ENCODE data around the gene PCIF1. TPM values are rescaled to one million over a fixed set of nuclear protein-coding genes. Genes with fewer than 3 reads are reported as not detected.
"Not testable (repeated sequence)": the region's sequence is repeated elsewhere in the genome, so short reads cannot be mapped to it uniquely, and the experiment has no call there.

PCIF1 gene
- total RNA-seq, 1 donor from 2014 or later = 55.7 TPM

DNA sequence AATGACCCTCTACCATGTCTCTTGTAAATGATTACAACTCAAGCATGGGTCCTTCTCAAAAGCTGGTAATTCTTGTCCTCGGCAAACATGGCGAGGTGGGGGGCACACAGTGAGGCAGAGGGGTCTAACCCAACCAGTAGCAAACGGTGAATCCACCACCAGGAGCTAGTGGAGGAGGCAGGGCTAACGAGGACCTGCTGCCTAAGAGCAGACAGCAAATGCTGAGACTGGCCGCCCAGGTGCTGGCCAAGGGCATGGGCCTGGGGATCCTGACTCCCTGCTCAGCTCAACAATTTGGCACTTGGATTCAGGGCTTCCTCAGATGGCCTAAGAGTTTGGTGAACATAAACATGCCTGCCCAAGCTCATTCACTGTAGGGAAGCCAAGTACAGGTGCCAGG is 18.4 kb downstream of the PCIF1 start:
- intact Hi-C loops (cut with micrococcal nuclease) = no loop called here
- Mint-ChIP-seq H3K4me1 (peaks cover 4% of the 10 kb centered on the region), H3K36me3 (ENCODE audit: low read depth) (peaks cover 77% of the 10 kb centered on the region), H3K9me3 (no peaks in the 10 kb centered on the region), H3K27ac (no peak overlapping the region), H3K4me3 (no peak overlapping the region), H3K27me3 (no peaks in the 10 kb centered on the region)
- DNase-seq = no peak
- ChIA-PET CTCF (interaction anchor here (0.8 to 1.4 kb wide), 2 partner anchors 9 to 17 kb away, joined by 3 read pairs; no protein-coding TSS in a partner anchor), POLR2A (interaction anchor here (0.9 to 1.2 kb wide), 6 partner anchors 11 to 62 kb away, joined by 3 to 6 read pairs (median 4); partner anchors contain the start of genes CTSA and NEURL2)
- TF ChIP-seq, protein P1, sequence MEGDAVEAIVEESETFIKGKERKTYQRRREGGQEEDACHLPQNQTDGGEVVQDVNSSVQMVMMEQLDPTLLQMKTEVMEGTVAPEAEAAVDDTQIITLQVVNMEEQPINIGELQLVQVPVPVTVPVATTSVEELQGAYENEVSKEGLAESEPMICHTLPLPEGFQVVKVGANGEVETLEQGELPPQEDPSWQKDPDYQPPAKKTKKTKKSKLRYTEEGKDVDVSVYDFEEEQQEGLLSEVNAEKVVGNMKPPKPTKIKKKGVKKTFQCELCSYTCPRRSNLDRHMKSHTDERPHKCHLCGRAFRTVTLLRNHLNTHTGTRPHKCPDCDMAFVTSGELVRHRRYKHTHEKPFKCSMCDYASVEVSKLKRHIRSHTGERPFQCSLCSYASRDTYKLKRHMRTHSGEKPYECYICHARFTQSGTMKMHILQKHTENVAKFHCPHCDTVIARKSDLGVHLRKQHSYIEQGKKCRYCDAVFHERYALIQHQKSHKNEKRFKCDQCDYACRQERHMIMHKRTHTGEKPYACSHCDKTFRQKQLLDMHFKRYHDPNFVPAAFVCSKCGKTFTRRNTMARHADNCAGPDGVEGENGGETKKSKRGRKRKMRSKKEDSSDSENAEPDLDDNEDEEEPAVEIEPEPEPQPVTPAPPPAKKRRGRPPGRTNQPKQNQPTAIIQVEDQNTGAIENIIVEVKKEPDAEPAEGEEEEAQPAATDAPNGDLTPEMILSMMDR (IDR thresholded peaks at IDR 0.05) = no peak
- no peak for ATAC-seq (ENCODE audit: low read depth)

DNA sequence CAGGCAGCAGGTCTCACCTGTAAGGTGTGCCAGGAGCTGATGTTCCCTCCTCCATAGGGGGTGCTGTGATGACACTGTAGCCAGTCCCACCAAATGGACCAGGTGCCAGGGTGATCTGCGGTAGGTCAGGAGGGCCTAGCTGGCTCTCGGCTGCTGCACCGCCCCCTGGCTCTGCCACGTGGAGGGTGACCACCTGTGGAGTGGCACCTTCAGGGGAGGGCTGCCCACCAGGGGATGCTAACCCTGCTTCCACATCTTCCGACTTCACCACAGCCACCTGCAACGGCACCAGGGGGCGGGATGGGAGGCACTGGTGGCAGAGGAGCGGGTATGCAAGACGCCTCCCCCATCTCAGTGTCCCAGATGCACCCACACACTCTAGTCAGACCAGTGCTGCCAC is 19.2 kb downstream of the PCIF1 start:
- TF ChIP-seq, protein P1 (IDR thresholded peaks at IDR 0.05) = no peak
- Mint-ChIP-seq H3K27me3 (no peaks in the 10 kb centered on the region), H3K36me3 (ENCODE audit: low read depth) (peaks cover 76% of the 10 kb centered on the region), H3K4me3 (no peak overlapping the region), H3K27ac (no peak overlapping the region), H3K4me1 (no peaks in the 10 kb centered on the region), H3K9me3 (no peaks in the 10 kb centered on the region)
- DNase-seq (no peak), ATAC-seq (ENCODE audit: low read depth) (no peak)
- intact Hi-C loops (cut with micrococcal nuclease) = no loop called here
- ChIA-PET POLR2A (interaction anchor here (0.9 to 1.2 kb wide), 4 partner anchors 11 to 63 kb away, joined by 3 to 6 read pairs (median 4); partner anchors contain the start of genes CTSA and NEURL2), CTCF (interaction anchor here (1.4 kb wide), 1 partner anchor 16 kb away, joined by 3 read pairs; no protein-coding TSS in a partner anchor)

DNA sequence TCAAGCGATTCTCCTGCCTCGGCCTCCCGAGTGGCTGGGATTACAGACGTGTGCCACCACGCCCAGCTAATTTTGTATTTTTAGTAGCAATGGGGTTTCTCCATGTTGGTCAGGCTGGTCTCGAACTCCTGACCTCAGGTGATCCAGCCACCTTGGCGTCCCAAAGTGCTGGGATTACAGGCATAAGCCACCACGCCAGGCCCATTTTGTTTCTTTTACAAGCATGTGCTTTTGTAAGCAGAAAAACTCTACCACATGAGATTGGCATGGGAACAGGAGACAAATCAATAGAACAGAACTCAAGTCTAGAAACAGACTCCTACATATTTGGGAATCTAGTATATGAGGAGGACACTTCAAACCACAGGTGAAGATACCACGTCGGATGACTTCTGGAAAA is 21.8 kb downstream of the PCIF1 start:
- ATAC-seq (ENCODE audit: low read depth); DNase-seq; H3K4me3 Mint-ChIP-seq; H3K4me1 Mint-ChIP-seq; H3K9me3 Mint-ChIP-seq; H3K27ac Mint-ChIP-seq; intact Hi-C loops (cut with micrococcal nuclease); POLR2A ChIA-PET; CTCF ChIA-PET; H3K27me3 Mint-ChIP-seq: not testable (repeated sequence)
- H3K36me3 Mint-ChIP-seq (ENCODE audit: low read depth) = peaks cover 74% of the 10 kb centered on the region

DNA sequence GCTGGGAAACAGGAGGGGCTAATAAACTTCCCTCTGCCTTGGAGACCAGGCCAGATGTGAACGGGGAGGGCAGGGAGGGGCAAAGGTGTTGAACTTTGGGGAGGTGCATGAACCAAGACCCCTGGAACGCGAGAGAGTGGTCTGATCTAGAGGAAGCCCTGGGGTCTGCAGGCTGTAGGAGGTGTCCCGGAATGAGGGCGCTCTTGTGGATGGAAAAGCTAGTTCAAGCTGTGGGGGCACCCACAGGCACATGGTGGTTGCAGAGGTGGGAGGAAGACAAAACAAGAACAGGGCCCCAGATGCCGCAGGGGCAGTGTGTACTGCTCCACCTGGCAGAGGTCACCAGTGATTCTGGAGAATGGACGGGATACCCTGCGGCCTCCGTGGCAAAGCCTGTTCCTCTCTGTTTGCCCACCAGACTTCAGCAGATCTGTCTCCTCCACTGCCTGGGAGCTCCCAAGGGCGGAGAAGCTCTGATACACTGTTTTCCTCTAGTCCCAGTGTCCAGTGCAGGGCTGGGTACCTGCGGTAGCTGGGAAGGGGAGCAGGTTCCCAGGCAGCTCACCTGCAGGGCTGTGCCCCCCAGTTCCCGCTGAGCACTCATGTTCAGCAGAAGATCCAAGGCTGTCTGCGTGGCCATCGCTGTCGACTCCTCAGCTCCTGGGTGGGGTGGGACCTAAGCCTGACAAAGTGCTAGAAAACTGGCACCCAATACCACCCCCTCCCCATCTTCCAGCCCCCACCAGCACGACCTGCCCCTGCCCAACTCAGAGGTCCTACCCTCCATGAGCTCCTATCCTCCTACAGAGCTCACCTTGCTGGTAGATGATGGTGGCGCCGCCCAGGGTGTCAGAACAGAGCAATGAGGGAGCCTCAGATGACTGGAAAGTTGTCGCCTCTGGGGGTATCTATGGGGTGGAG is 22.8 kb downstream of the PCIF1 start:
- Mint-ChIP-seq H3K36me3 (ENCODE audit: low read depth) (peaks cover 74% of the 10 kb centered on the region), H3K9me3 (no peaks in the 10 kb centered on the region), H3K27me3 (no peaks in the 10 kb centered on the region), H3K27ac (no peak overlapping the region), H3K4me3 (no peak overlapping the region), H3K4me1 (peaks cover 4% of the 10 kb centered on the region)
- ATAC-seq (ENCODE audit: low read depth) (no peak), DNase-seq (no peak)
- POLR2A ChIA-PET = interaction anchor here (0.6 to 1.8 kb wide), 4 partner anchors 8 to 47 kb away, joined by 3 to 8 read pairs (median 4); partner anchors contain the start of gene PCIF1
- intact Hi-C loops (cut with micrococcal nuclease) = no loop called here
- CTCF ChIA-PET = interaction anchor here (1.7 kb wide), 1 partner anchor 12 kb away, joined by 3 read pairs; no protein-coding TSS in a partner anchor
- TF ChIP-seq, protein P1 (IDR thresholded peaks at IDR 0.05) = no peak

GRCh38 chr20:45958593-45958992 is 24.1 kb downstream of the PCIF1 start:
- H3K27ac Mint-ChIP-seq = no peak overlapping the region
- CTCF ChIA-PET = interaction anchor here (1.2 to 1.7 kb wide), 2 partner anchors 11 to 160 kb away, joined by 3 to 4 read pairs; no protein-coding TSS in a partner anchor
- H3K4me1 Mint-ChIP-seq = peaks cover 9% of the 10 kb centered on the region
- intact Hi-C loops (cut with micrococcal nuclease) = no loop called here
- ATAC-seq (ENCODE audit: low read depth) (no peak), DNase-seq (no peak)
- H3K36me3 Mint-ChIP-seq (ENCODE audit: low read depth) = peaks cover 76% of the 10 kb centered on the region
- no peaks in the 10 kb centered on the region for H3K9me3 Mint-ChIP-seq
- H3K4me3 Mint-ChIP-seq = no peak overlapping the region
- POLR2A ChIA-PET = interaction anchor here (0.7 to 1.8 kb wide), 2 partner anchors 10 to 161 kb away, joined by 4 to 8 read pairs; no protein-coding TSS in a partner anchor
- TF ChIP-seq, protein P1 (IDR thresholded peaks at IDR 0.05) = no peak
- no peaks in the 10 kb centered on the region for H3K27me3 Mint-ChIP-seq
